NCI-H82 treated with DMSO at 0.1 percent for 48 hours (cell line): Measurements from ENCODE around the gene FAM83C.

ENCODE experiments used
- DNase-seq: peaks from one replicate; lab custom pipeline; 2025; ENCODE audit not compliant: unreplicated experiment; lab: John Stamatoyannopoulos, UW

The FAM83C gene

DNA sequence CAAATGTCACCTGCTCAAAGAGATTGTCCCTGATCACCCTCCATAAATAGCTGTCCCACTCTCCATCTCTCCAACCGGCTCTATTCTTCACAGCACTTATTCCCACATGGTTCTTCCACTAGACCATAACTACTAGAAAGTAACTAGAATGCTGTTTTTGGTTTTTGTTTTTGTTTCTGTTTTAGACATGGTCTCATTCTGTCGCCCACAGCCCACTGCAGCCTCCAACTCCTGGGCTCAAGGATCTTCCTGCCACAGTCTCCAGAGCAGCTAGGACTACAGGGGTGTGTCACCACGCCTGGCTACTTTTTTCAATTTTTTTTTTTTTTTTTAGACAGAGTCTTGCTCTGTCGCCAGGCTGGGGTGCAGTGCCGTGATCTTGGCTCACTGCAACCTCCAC, 53.5 kb downstream of the FAM83C start:
- DNase-seq = no peak

DNA sequence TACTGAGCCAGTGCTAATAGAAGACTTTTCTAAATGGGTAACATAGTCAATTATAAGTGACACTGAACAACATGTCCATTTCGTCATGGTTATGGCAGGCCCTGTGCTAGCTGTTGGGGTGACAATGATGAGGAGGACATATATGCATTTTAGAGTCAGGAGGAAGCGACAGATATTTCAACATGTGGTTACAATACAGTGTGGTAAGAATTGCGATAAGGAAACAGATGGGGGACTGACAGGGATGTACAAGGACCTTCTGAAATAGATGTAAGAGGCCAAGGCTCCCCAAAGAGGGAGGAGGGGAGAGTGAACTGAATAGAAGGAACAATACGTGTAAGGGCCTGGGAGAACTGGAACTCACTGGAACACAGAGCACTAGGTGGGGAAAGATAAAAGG, 54.1 kb downstream of the FAM83C start:
- no peak for DNase-seq

- no peak for DNase-seq
Observed at GRCh38 chr20:35237486-35237885, 54.7 kb downstream of the FAM83C start.

- no peak for DNase-seq
Observed at GRCh38 chr20:35235881-35236280, 56.3 kb downstream of the FAM83C start.
